CD14-positive monocyte (primary cell): Measurements from ENCODE around the gene B3GALNT1. TPM values are rescaled to one million over a fixed set of nuclear protein-coding genes. Genes with fewer than 3 reads are reported as not detected.
A peak's percentile ranks its signal among the peaks of the same experiment; 100 is the strongest.
"Not testable (repeated sequence)": the region's sequence is repeated elsewhere in the genome, so short reads cannot be mapped to it uniquely, and the experiment has no call there.

Experiments
- DNase-seq, 3 donors: peaks; one replicate each; pipeline ENCODE4 v3.0.0-alpha.2; 2011 to 2022
- H2AFZ ChIP-seq: 2 replicates; pipeline ENCODE4 v1.6.0; 2012; ENCODE audit warnings: mild to moderate bottlenecking, low read depth, low read length, inconsistent platforms; ENCODE audit not compliant: insufficient read depth, poor library complexity, severe bottlenecking
- H3K27ac ChIP-seq, 2 donors: 1 replicate in 1 of 2; 2 replicates in 1 of 2; pipeline ENCODE4 v1.5.1; 2012 to 2013; ENCODE audit warnings: low read length in 2 of 2, control low read depth in 1 of 2, inconsistent platforms in 1 of 2, low read depth in 1 of 2, mild to moderate bottlenecking in 1 of 2
- H3K27me3 ChIP-seq, 2 donors: one replicate each; pipeline versions ENCODE4 v1.6.0 to v1.6.1; 2011 to 2013; ENCODE audit warnings: low read length in 2 of 2; ENCODE audit not compliant: control insufficient read depth in 2 of 2, insufficient read depth in 2 of 2
- H3K36me3 ChIP-seq, 2 donors: replicated peaks in 1 of 2; 1 replicate in 1 of 2; 2 replicates in 1 of 2; pipeline versions ENCODE4 v1.5.1 to v1.6.1; 2012 to 2013; ENCODE audit warnings: low read length in 2 of 2, control low read depth in 1 of 2, inconsistent platforms in 1 of 2, mild to moderate bottlenecking in 1 of 2; ENCODE audit not compliant: insufficient read depth in 2 of 2, control insufficient read depth in 1 of 2
- H3K4me1 ChIP-seq, 2 donors: 1 replicate in 1 of 2; 2 replicates in 1 of 2; pipeline versions ENCODE4 v1.5.1 to v1.6.1; 2012 to 2013; ENCODE audit warnings: low read length in 2 of 2, control low read depth in 1 of 2, inconsistent platforms in 1 of 2, mild to moderate bottlenecking in 1 of 2, moderate library complexity in 1 of 2; ENCODE audit not compliant: insufficient read depth in 2 of 2, control insufficient read depth in 1 of 2
- H3K4me2 ChIP-seq: replicated peaks from 2 replicates; pipeline ENCODE3; 2012; ENCODE audit warnings: low read length, moderate library complexity, mild to moderate bottlenecking; ENCODE audit not compliant: poor library complexity, severe bottlenecking; ENCODE audit errors: extremely low read depth
- H3K4me3 ChIP-seq, 3 experiments: fragments of 200-600 bp in 1 of 3; sonication (generic) in 1 of 3; replicated peaks in 1 of 3; 1 replicate in 2 of 3; 2 replicates in 1 of 3; pipeline ENCODE4 v1.5.1; 2011 to 2013; ENCODE audit warnings: low read length in 3 of 3, mild to moderate bottlenecking in 3 of 3, control low read depth in 2 of 3, low read depth in 2 of 3, inconsistent platforms in 1 of 3, moderate library complexity in 1 of 3
- H3K79me2 ChIP-seq: 2 replicates; pipeline ENCODE4 v1.6.0; 2012; ENCODE audit warnings: mild to moderate bottlenecking, control low read depth, inconsistent platforms, low read length, moderate library complexity; ENCODE audit not compliant: insufficient read depth
- H3K9ac ChIP-seq: 2 replicates; pipeline ENCODE4 v1.6.0; 2017; ENCODE audit warnings: low read length, mild to moderate bottlenecking; ENCODE audit not compliant: insufficient read depth, poor library complexity, severe bottlenecking
- H3K9me3 ChIP-seq, 2 donors: replicated peaks in 1 of 2; 1 replicate in 1 of 2; 2 replicates in 1 of 2; pipeline versions ENCODE4 v1.5.1 to v1.6.1; 2012 to 2013; ENCODE audit warnings: low read length in 2 of 2, control low read depth in 1 of 2; ENCODE audit not compliant: control insufficient read depth in 1 of 2, insufficient read depth in 1 of 2
- H4K20me1 ChIP-seq: 2 replicates; pipeline ENCODE4 v1.6.0; 2012; ENCODE audit warnings: mild to moderate bottlenecking, low read length, control low read depth, moderate library complexity; ENCODE audit not compliant: insufficient read depth
- H3K27ac Mint-ChIP-seq, 7 donors: one replicate each; pipeline ENCODE4 v1.8.0; 2020; ENCODE audit warnings: mild to moderate bottlenecking in 7 of 7, mixed read lengths in 7 of 7, moderate library complexity in 6 of 7, inconsistent platforms in 2 of 7
- H3K27me3 Mint-ChIP-seq, 3 donors: one replicate each; pipeline ENCODE4 v1.8.0; 2021 to 2022; ENCODE audit warnings: low read depth in 3 of 3, mild to moderate bottlenecking in 3 of 3, mixed read lengths in 3 of 3, moderate library complexity in 3 of 3, inconsistent platforms in 1 of 3
- H3K36me3 Mint-ChIP-seq, 2 donors: one replicate each; pipeline ENCODE4 v1.8.0; 2020; ENCODE audit warnings: mixed read lengths in 2 of 2, inconsistent platforms in 1 of 2, mild to moderate bottlenecking in 1 of 2
- H3K4me1 Mint-ChIP-seq: one replicate; pipeline ENCODE4 v1.8.0; 2020; ENCODE audit warnings: mild to moderate bottlenecking, mixed read lengths
- H3K4me3 Mint-ChIP-seq, 2 donors: one replicate each; pipeline ENCODE4 v1.8.0; 2020; ENCODE audit warnings: mild to moderate bottlenecking in 2 of 2, mixed read lengths in 2 of 2, moderate library complexity in 1 of 2
- H3K9me3 Mint-ChIP-seq, 7 donors: one replicate each; pipeline ENCODE4 v1.8.0; 2020 to 2022; ENCODE audit warnings: mixed read lengths in 7 of 7, mild to moderate bottlenecking in 6 of 7, moderate library complexity in 6 of 7, inconsistent platforms in 2 of 7
- WGBS: methylation state at CpG from one replicate; pipeline ENCODE4 v1.1.5; 2013; ENCODE audit warnings: missing lambda C conversion rate; ENCODE audit not compliant: insufficient coverage; 5-methylcytosine and 5-hydroxymethylcytosine counted together
- intact Hi-C, 2 donors: fragments of 100-400 bp; cut with micrococcal nuclease; formaldehyde crosslinking; loops; one replicate each; pipeline versions ENCODE4 v1.15.0 to v1.15.1; 2023
- polyA plus RNA-seq, 3 donors: library from polyadenylated mRNA; depleted of rRNA in 1 of 3; unstranded in 2 of 3; stranded (reverse) in 1 of 3; fragments of 300-500 nt in 2 of 3; fragments of >200 nt in 1 of 3; fragmentation: Illumina TruSeq in 2 of 3; gene quantifications; 1 replicate in 2 of 3; 2 replicates in 1 of 3; pipeline ENCODE4 v1.2.3, GENCODE V29; 2012 to 2021
- TF ChIP-seq, protein P1 (sequence below): fragments of 200-600 bp; IDR thresholded peaks from one replicate; pipeline ENCODE4 v1.8.0; 2022; ENCODE audit warnings: antibody characterized with exemption, mild to moderate bottlenecking

The B3GALNT1 gene
- polyA plus RNA-seq, 3 donors = 0.09 to 0.41 (median 0.16) TPM

DNA sequence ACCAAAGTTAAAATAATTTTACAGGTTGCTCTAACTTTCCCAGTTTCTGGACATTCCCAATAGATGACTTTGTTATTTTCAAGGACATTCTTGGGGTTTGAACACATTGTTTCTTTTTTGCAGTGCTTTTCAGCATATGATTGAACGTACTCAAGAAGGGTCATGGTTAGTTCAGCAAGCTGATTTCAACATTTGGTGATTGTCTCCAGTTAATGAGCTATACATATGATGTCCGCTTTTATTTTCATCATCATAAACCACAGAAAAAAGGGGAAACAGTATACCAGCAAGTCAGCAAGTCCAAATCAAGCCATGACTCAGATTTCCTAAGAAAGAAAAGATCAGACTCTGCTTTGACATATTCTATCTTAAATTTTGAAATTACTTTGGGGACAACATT, 69.4 kb downstream of the B3GALNT1 start:
- peak overlapping the region; percentile 95 to 98 (median 96) for H3K27ac Mint-ChIP-seq
- intact Hi-C loops = loop anchor here (2.0 to 5.0 kb wide), 3 partner anchors 37 to 53 kb away; no protein-coding TSS in a partner anchor
- TF ChIP-seq, protein P1, sequence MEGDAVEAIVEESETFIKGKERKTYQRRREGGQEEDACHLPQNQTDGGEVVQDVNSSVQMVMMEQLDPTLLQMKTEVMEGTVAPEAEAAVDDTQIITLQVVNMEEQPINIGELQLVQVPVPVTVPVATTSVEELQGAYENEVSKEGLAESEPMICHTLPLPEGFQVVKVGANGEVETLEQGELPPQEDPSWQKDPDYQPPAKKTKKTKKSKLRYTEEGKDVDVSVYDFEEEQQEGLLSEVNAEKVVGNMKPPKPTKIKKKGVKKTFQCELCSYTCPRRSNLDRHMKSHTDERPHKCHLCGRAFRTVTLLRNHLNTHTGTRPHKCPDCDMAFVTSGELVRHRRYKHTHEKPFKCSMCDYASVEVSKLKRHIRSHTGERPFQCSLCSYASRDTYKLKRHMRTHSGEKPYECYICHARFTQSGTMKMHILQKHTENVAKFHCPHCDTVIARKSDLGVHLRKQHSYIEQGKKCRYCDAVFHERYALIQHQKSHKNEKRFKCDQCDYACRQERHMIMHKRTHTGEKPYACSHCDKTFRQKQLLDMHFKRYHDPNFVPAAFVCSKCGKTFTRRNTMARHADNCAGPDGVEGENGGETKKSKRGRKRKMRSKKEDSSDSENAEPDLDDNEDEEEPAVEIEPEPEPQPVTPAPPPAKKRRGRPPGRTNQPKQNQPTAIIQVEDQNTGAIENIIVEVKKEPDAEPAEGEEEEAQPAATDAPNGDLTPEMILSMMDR = no peak
- H3K4me1 Mint-ChIP-seq = peaks cover 35% of the 10 kb centered on the region
- DNase-seq = peak; percentile 87 to 94 (median 94)
- peaks cover 0 to 15% (median 2%) of the 10 kb centered on the region in 7 donors for H3K9me3 Mint-ChIP-seq
- H3K4me3 Mint-ChIP-seq = peak overlapping the region in 1 of 2 donors; percentile 78
- Histone ChIP-seq H3K36me3 (no peaks in the 10 kb centered on the region), H3K9ac (peak overlapping the region; percentile 17), H3K27me3 (no peaks in the 10 kb centered on the region), H2AFZ (no peak overlapping the region), H3K4me2 (peak overlapping the region; percentile 56), H3K4me3 (peak overlapping the region in 2 of 3 experiments; percentile 33 to 47), H3K4me1 (peaks cover 19 to 29% of the 10 kb centered on the region in 2 donors), H3K9me3 (no peaks in the 10 kb centered on the region), H3K79me2 (no peaks in the 10 kb centered on the region), H4K20me1 (no peaks in the 10 kb centered on the region), H3K27ac (peak overlapping the region in 1 of 2 donors; percentile 84)
- H3K36me3 Mint-ChIP-seq = peaks cover 6 to 11% of the 10 kb centered on the region in 2 donors
- H3K27me3 Mint-ChIP-seq = peaks cover 0 to 5% (median 3%) of the 10 kb centered on the region in 3 donors
- no CpG with 5 or more reads among the region's 2 CpGs for WGBS

DNA sequence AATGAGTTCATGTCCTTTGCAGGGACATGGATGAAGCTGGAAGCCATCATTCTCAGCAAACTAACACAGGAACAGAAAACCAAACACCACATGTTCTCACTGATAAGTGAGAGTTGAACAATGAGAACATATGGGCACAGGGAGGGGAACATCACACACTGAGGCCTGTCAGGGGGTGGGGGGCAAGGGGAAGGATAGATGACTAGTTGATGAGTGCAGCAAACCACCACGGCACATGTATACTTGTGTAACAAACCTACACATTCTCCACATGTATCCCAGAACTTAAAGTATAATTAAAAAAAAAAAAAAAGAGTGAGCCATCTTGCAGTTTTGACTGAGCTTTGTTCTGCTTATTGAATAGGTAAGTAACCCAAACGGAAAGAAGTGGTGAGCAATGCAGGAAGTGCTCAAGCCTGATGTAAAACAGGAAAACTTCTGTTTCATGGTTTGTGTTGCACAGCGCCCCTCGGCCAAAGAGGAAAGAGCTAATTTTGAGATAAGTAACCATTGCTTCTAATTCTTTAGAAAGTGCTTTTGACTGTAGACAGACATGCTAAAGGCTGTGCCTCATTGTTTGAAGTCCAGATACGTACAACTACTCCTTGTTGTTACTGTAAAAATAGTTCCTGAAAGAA, 70.1 kb downstream of the B3GALNT1 start:
- not testable (repeated sequence) for H4K20me1 ChIP-seq, H3K9me3 ChIP-seq, H2AFZ ChIP-seq, H3K79me2 ChIP-seq, H3K27me3 Mint-ChIP-seq, H3K36me3 ChIP-seq, H3K27me3 ChIP-seq
- WGBS = 0% methylated on average over 1 of the region's 5 CpGs
- H3K4me2 ChIP-seq = peak overlapping the region; percentile 56
- TF ChIP-seq, protein P1 = peak; percentile 25
- intact Hi-C loops = loop anchor here (5.0 kb wide), 2 partner anchors 37 to 53 kb away; no protein-coding TSS in a partner anchor
- H3K4me1 Mint-ChIP-seq = peaks cover 35% of the 10 kb centered on the region
- peak overlapping the region; percentile 17 for H3K9ac ChIP-seq
- H3K4me3 Mint-ChIP-seq = peak overlapping the region; percentile 1 to 43
- peak overlapping the region; percentile 8 to 84 for H3K27ac ChIP-seq
- H3K4me1 ChIP-seq = peaks cover 19 to 29% of the 10 kb centered on the region in 2 donors
- H3K9me3 Mint-ChIP-seq = peaks cover 0 to 15% (median 2%) of the 10 kb centered on the region in 7 donors
- peak overlapping the region in 2 of 3 experiments; percentile 33 to 47 for H3K4me3 ChIP-seq
- peak overlapping the region; percentile 95 to 98 (median 96) for H3K27ac Mint-ChIP-seq
- H3K36me3 Mint-ChIP-seq = peaks cover 6 to 11% of the 10 kb centered on the region in 2 donors
- DNase-seq = peak; percentile 81 to 91 (median 89)

Other genes with a start within 250 kb of the B3GALNT1 start
- 10 to 100 TPM; 16.8 to 30.0 (median 20.7) TPM for gene NMD3, start 116.0 kb upstream of the B3GALNT1 start, polyA plus RNA-seq